Endothelial cell (in vitro differentiated cells): ENCODE results near the gene STAT2. TPM values are rescaled to one million over a fixed set of nuclear protein-coding genes. Genes with fewer than 3 reads are reported as not detected.

Source experiments
- DNase-seq: peaks from one replicate; pipeline ENCODE4 v3.0.0; 2021; ENCODE audit warnings: low spot score
- H3K27ac Mint-ChIP-seq: one replicate; pipeline ENCODE4 v1.8.0; 2021; ENCODE audit warnings: mixed read lengths, inconsistent platforms; ENCODE audit not compliant: unreplicated experiment
- H3K27me3 Mint-ChIP-seq: one replicate; pipeline ENCODE4 v1.8.0; 2021; ENCODE audit warnings: mild to moderate bottlenecking, moderate library complexity, mixed read lengths, inconsistent platforms; ENCODE audit not compliant: unreplicated experiment
- H3K36me3 Mint-ChIP-seq: one replicate; pipeline ENCODE4 v1.8.0; 2021; ENCODE audit warnings: mild to moderate bottlenecking, low read depth, mixed read lengths, inconsistent platforms; ENCODE audit not compliant: unreplicated experiment
- H3K4me1 Mint-ChIP-seq: one replicate; pipeline ENCODE4 v1.8.0; 2021; ENCODE audit warnings: mild to moderate bottlenecking, mixed read lengths, inconsistent platforms; ENCODE audit not compliant: unreplicated experiment
- H3K4me3 Mint-ChIP-seq: one replicate; pipeline ENCODE4 v1.8.0; 2021; ENCODE audit warnings: mild to moderate bottlenecking, mixed read lengths, inconsistent platforms; ENCODE audit not compliant: unreplicated experiment
- H3K9me3 Mint-ChIP-seq: one replicate; pipeline ENCODE4 v1.8.0; 2021; ENCODE audit warnings: mixed read lengths, inconsistent platforms; ENCODE audit not compliant: unreplicated experiment
- CTCF ChIP-seq: fragments of 200-600 bp; sonication (generic); IDR thresholded peaks from one replicate; pipeline ENCODE4 v1.5.0; 2021; ENCODE audit warnings: antibody characterized with exemption; ENCODE audit not compliant: unreplicated experiment
- total RNA-seq: library from RNA; stranded (reverse); fragmentation: NEBNext Ultra II Directional; extraction: Animal tissue kit (Norgen Biotek cat#: 25700); gene quantifications from one replicate; pipeline ENCODE4 v1.2.1, GENCODE V29; 2021; ENCODE audit not compliant: unreplicated experiment

STAT2 gene
- total RNA-seq, 1 donor from 2014 or later = 97.3 TPM

GRCh38 chr12:56304276-56304675 lies 55.6 kb downstream of the STAT2 start:
- no peak for TF ChIP-seq CTCF
- Mint-ChIP-seq H3K27me3 (peaks cover 4% of the 10 kb centered on the region), H3K36me3 (peaks cover 9% of the 10 kb centered on the region), H3K27ac (no peak overlapping the region), H3K4me3 (no peak overlapping the region), H3K4me1 (peaks cover 7% of the 10 kb centered on the region), H3K9me3 (no peaks in the 10 kb centered on the region)
- DNase-seq = no peak

- TF ChIP-seq CTCF = no peak
- H3K4me3 Mint-ChIP-seq = peak overlapping the region; percentile 97
- DNase-seq = no peak
- peaks cover 10% of the 10 kb centered on the region for H3K4me1 Mint-ChIP-seq
- peaks cover 7% of the 10 kb centered on the region for H3K27me3 Mint-ChIP-seq
- peak overlapping the region; percentile 77 for H3K27ac Mint-ChIP-seq
- H3K36me3 Mint-ChIP-seq = peaks cover 9% of the 10 kb centered on the region
- H3K9me3 Mint-ChIP-seq = no peaks in the 10 kb centered on the region
Measured at GRCh38 chr12:56300644-56301464, 59.1 kb downstream of the STAT2 start.

GRCh38 chr12:56299853-56300643 lies 59.9 kb downstream of the STAT2 start, which contains the start of gene CS:
CS (minus strand) TSS chr12:56300330; CDS start chr12:56300201, 129 bp downstream.
- peaks cover 10% of the 10 kb centered on the region for H3K4me1 Mint-ChIP-seq
- peaks cover 6% of the 10 kb centered on the region for H3K36me3 Mint-ChIP-seq
- H3K27me3 Mint-ChIP-seq = peaks cover 7% of the 10 kb centered on the region
- DNase-seq = peak; percentile 97
- H3K4me3 Mint-ChIP-seq = peak within 1 kb of the TSS; percentile 97
- H3K27ac Mint-ChIP-seq = peak within 1 kb of the TSS; percentile 77
- no peaks in the 10 kb centered on the region for H3K9me3 Mint-ChIP-seq
- no peak for TF ChIP-seq CTCF

- Mint-ChIP-seq H3K4me1 (peaks cover 10% of the 10 kb centered on the region), H3K27me3 (peaks cover 7% of the 10 kb centered on the region), H3K36me3 (peaks cover 4% of the 10 kb centered on the region), H3K9me3 (no peaks in the 10 kb centered on the region), H3K4me3 (peak overlapping the region; percentile 97), H3K27ac (no peak overlapping the region)
- DNase-seq = no peak
- no peak for TF ChIP-seq CTCF
Measured at GRCh38 chr12:56299308-56299852, 60.5 kb downstream of the STAT2 start.
